D341Med (cell line): ENCODE data around the gene PDHX.

Experiments
- DNase-seq: peaks from one replicate; pipeline ENCODE4 v3.0.0; 2012; ENCODE audit warnings: low spot score

PDHX gene

DNA sequence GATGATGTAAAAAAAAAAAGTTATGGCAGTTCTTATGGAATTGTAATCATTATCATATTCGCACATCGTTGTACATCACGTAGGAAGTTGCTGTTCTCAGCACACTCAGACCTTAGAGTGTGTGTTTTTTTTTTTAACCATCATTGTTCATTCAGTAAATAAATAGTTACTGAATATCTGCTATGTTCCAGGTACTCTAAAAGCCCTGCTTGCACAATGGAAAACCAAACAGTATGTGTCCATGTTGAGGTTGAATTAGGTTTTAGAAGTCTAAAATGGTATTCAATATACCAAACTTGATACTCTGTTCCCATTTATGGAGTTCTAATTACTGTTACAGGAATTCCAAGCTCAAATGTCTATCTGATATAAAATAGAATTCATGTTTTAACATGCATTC, 41.2 kb downstream of the PDHX start:
- DNase-seq, result no peak

DNA sequence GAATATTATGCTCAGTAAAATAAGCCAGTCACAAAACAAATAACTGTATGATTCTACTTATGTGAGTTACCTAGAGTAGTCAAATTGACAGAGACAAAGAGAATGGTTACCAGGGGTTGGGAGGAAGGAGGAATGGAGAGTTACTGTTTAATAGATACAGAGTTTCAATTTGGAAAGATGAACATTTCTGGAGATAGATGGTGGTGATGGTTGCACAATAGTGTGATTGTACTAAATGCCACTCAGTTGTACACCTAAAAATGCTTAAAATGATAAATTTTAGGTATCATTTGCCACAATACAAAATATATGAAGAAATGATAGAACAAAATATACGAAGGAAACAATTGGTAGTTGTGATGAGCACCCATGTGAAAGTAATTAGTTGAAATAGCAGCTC, 43.4 kb downstream of the PDHX start:
- DNase-seq, result no peak

GRCh38 chr11:34960277-34960676, 43.9 kb downstream of the PDHX start:
- no peak for DNase-seq

DNA sequence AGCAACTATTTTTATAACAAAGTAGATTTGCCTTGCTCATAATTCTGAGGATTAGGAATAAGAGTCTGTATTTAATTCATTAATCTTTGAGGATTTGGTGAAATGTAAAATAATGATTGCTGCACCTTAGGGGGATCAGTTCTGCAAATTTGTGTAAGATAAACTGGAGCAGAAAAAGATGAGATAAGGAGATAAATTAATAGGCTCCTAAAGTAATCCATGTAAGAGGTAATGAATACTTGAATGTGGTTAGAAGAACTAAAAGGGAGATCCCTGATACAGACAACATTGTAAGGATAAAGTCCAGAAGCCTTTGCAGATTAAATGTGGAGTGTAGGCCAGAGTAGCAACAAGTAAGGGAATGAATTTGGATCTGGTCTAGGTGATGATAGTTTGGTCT, 45.6 kb downstream of the PDHX start:
- DNase-seq, result no peak

DNA sequence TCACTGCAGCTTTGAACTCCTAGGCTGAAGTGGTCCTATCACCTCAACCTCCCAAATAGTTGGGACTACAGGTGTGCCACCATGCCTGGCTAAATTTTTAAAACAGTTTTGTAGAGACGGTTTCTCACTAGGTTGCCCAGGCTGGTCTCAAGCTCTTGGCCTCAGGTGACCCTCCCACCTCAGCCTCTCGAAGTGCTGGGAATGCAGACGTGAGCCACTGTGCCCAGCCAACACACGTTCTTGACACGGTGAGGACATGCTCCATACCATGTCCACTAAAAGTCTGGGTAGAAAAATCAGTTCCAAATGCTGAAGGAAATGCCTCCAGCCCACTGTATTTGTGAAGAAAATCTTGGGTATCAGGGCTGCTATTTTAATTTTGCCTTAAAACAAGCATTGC, 46.9 kb downstream of the PDHX start:
- DNase-seq, result no peak

DNA sequence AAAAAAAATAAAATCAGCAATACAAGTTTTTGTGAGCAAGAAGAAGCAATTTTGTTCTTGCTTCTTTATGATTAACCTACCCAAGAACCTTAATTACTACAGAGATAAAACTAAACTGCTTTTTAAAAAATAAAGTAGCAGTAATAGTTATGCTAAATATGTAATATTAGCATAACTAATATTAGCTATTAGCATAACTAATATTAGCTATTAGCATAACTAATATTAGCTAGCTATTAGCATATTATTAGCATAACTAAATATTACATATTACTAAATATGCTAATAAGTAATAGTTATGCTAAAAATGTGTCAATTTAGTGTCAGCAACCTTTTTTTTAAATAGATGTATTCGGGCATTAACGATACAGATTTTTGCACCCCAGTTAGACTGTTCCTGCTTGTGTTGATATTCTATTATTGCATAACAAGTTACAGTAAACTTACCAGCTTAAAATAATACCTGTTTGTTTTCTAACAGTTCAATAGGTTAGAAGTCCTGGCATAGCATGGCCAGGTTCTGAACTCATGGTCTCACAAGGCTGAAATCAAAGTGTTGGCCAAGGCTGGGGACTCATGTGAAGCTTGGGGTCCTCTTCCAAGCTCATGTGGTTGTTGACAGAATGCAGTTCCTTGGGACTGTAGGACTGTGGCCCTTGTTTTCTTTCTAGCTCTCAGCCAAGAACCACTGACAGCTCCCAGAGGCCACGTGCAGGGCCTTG, 48.4 kb downstream of the PDHX start:
- DNase-seq, result no peak

- DNase-seq, result no peak
Measured at GRCh38 chr11:34968862-34969261, 52.4 kb downstream of the PDHX start.

DNA sequence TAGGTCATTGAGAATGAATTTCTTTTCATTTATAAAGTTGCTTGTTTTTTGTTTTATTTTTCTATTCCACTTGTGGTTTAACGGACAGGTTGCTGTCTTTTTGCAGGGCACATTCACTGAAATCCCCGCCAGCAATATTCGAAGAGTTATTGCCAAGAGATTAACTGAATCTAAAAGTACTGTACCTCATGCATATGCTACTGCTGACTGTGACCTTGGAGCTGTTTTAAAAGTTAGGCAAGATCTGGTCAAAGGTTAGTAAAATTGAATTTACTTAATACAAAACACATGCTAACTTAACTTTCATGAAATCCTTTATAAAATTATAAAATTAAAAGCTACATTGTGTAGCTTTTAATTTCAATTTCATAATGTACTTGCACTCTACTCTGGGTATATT, 53.6 kb downstream of the PDHX start:
- no peak for DNase-seq

DNA sequence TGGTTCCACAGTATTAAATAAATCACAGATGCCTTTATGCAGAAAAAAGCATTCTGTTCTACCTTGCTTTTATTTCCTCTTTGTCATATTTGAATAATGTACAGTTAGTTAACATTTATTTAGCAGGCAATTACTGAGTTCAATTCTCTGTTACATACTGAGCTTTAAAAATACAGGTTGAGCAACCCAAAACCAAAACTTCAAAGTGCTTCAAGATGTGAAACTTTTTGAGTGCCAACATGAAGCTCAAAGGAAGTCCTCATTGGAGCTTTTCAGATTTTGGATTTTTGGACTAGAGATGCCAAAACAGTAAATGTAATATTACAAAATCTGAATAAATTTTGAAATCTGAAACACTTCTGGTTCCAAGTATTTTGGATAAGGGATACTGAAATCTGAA, 54.1 kb downstream of the PDHX start:
- no peak for DNase-seq

- no peak for DNase-seq
Measured at GRCh38 chr11:34971928-34972327, 55.5 kb downstream of the PDHX start.

- no peak for DNase-seq
Measured at GRCh38 chr11:34972366-34972765, 55.9 kb downstream of the PDHX start.

DNA sequence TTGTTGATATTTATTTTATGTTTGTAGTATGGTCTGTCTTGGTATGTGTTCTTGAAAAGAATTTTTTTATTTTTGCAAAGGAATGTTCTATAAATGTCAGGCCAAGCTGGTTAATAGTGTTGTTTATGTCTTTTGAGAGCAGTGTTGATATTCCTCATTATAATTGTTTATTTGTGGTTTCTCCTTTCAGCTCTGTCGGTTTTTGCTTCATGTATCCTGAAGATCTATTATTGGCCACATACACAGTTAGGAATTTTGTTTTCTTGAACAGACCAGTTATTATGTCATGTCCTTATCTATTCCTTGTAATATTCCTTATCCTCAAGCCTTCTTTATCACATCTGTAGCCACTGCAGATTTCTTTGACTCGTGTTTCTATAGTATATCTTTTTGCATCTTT, 56.5 kb downstream of the PDHX start:
- no peak for DNase-seq

DNA sequence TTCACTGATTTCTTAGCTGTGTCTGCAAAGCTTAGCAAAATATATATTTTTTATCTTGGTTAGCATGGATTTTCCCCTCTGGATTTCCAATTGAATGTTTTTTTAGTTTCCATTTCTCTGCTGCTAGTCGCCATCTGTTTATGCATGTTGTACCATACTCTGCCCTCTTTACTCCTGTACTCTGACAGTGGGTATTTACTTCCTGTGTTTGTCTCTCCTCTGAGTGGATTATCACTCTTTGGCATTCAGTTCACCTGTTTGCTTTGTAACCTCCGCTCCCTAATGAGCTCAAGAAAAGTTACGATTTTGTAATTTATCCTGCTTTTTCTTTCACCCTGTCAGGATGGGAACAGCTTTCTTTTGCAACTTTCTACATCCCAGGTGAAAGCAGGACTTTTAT, 59.1 kb downstream of the PDHX start:
- DNase-seq, result no peak

GRCh38 chr11:34976496-34977088, 60.2 kb downstream of the PDHX start:
- no peak for DNase-seq

- no peak for DNase-seq
Measured at GRCh38 chr11:34977089-34977912, 60.9 kb downstream of the PDHX start.

DNA sequence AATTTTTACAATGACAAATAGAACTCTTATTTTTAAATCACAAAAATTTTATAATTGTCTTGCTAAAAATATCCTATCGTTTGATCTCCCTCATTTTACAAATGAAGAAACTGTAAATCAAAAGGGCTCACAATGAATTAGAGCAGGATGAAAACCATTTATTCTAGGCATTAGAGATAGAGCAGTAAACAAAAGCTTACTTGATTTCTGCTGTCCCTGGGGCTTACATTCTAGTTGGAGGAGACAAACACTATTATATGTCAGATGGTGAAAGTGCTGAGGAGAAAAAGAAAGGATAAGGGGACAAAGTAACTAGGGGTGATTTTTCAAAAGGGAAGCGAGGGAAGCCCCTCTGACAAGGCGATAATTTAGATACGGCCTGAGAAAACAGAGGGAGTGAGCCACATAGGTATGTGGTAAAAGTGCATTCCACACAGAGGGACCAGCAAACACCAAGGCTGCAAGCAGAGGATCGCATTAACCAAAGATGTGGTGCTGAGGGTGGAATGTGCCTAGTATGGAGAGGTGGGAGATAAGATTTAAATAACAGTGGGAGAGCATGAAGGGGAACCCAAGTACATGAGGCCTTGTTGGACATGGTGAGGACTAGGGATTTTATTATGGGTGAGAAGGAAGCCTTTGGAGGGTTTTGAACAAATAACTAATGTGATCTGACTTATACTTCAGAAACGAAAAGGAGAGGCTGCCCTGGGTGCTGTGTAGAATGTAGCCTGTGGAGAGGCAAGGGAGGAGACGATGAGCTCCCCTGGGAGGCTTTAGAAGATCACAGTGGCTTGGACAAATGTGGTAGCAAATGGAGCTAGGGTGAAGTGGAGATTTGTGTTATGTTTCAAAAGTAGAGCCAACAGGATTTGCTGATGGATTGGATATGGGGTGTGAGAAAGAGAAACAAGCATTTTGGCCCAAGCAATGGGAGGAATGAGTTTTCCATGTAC, 62.1 kb downstream of the PDHX start:
- DNase-seq, result no peak

GRCh38 chr11:34984514-34984913, 68.1 kb downstream of the PDHX start:
- no peak for DNase-seq

- no peak for DNase-seq
Measured at GRCh38 chr11:34986883-34987520, 70.6 kb downstream of the PDHX start.

- no peak for DNase-seq
Measured at GRCh38 chr11:34987617-34988016, 71.2 kb downstream of the PDHX start.

GRCh38 chr11:34988294-34989255, 72.2 kb downstream of the PDHX start:
- DNase-seq, result no peak
